ENCODE results near the gene TPM4.
"Not testable (repeated sequence)": the region's sequence is repeated elsewhere in the genome, so short reads cannot be mapped to it uniquely, and the experiment has no call there.

TPM4 gene

GRCh38 chr19:16094360-16095070, 18.2 kb downstream of the TPM4 start:
- DNase-seq (ENCODE audit: low read depth in 2 of 3, low spot score in 1 of 3), result no peak

- DNase-seq (ENCODE audit: low read depth in 2 of 3, low spot score in 1 of 3), result no peak
Measured at GRCh38 chr19:16095071-16095571, 18.8 kb downstream of the TPM4 start.

- DNase-seq (ENCODE audit: low read depth in 2 of 3, low spot score in 1 of 3), result no peak
Measured at GRCh38 chr19:16096280-16096855, 20.1 kb downstream of the TPM4 start.

- DNase-seq (ENCODE audit: low read depth in 2 of 3, low spot score in 1 of 3), result no peak
Measured at GRCh38 chr19:16098416-16098768, 22.1 kb downstream of the TPM4 start.

GRCh38 chr19:16098821-16099220, 22.5 kb downstream of the TPM4 start:
- no peak for DNase-seq (ENCODE audit: low read depth in 2 of 3, low spot score in 1 of 3)

GRCh38 chr19:16099314-16099965, 23.1 kb downstream of the TPM4 start:
- DNase-seq (ENCODE audit: low read depth in 2 of 3, low spot score in 1 of 3), result not testable (repeated sequence)

GRCh38 chr19:16100524-16100923, 24.2 kb downstream of the TPM4 start:
- DNase-seq (ENCODE audit: low read depth in 2 of 3, low spot score in 1 of 3), result no peak

- DNase-seq (ENCODE audit: low read depth in 2 of 3, low spot score in 1 of 3), result no peak
Measured at GRCh38 chr19:16104722-16105121, 28.4 kb downstream of the TPM4 start.

- no peak for DNase-seq (ENCODE audit: low read depth in 2 of 3, low spot score in 1 of 3)
Measured at GRCh38 chr19:16106121-16106520, 29.8 kb downstream of the TPM4 start.

GRCh38 chr19:16111160-16111908, 35.0 kb downstream of the TPM4 start, which contains the start of gene RAB8A:
Gene RAB8A, plus strand, starts transcription at chr19:16111889. Its CDS starts 13 bp downstream, at chr19:16111902.
- DNase-seq (ENCODE audit: low read depth in 2 of 3, low spot score in 1 of 3), result peak; percentile 99 to 100 (median 99)

- no peak for DNase-seq (ENCODE audit: low read depth in 2 of 3, low spot score in 1 of 3)
Measured at GRCh38 chr19:16111909-16112752, 35.8 kb downstream of the TPM4 start.

- DNase-seq (ENCODE audit: low read depth in 2 of 3, low spot score in 1 of 3), result no peak
Measured at GRCh38 chr19:16112778-16113177, 36.5 kb downstream of the TPM4 start.

GRCh38 chr19:16113727-16114126, 37.4 kb downstream of the TPM4 start:
- DNase-seq (ENCODE audit: low read depth in 2 of 3, low spot score in 1 of 3), result no peak

GRCh38 chr19:16115301-16116039, 39.2 kb downstream of the TPM4 start:
- no peak for DNase-seq (ENCODE audit: low read depth in 2 of 3, low spot score in 1 of 3)

- DNase-seq (ENCODE audit: low read depth in 2 of 3, low spot score in 1 of 3), result no peak
Measured at GRCh38 chr19:16116067-16116466, 39.8 kb downstream of the TPM4 start.

- DNase-seq (ENCODE audit: low read depth in 2 of 3, low spot score in 1 of 3), result no peak
Measured at GRCh38 chr19:16117594-16118033, 41.3 kb downstream of the TPM4 start.

- peak; percentile 43 to 61 (median 53) for DNase-seq (ENCODE audit: low read depth in 2 of 3, low spot score in 1 of 3)
Measured at GRCh38 chr19:16118489-16119033, 42.3 kb downstream of the TPM4 start.

GRCh38 chr19:16119075-16119857, 43.0 kb downstream of the TPM4 start:
- peak; percentile 23 to 33 (median 27) for DNase-seq (ENCODE audit: low read depth in 2 of 3, low spot score in 1 of 3)

- DNase-seq (ENCODE audit: low read depth in 2 of 3, low spot score in 1 of 3), result no peak
Measured at GRCh38 chr19:16121141-16121540, 44.8 kb downstream of the TPM4 start.

Data from stimulated activated CD4-positive, alpha-beta T cell treated with anti-CD3 and anti-CD28 coated beads, Interleukin-12 subunit alpha, Interleukin-12 subunit beta, amount 100 ng/mL, for 48 hours (primary cell).